GM21526 (cell line): ENCODE results near the gene MED8.

Experiments
- ATAC-seq: cut with Tn5 transposase; IDR thresholded peaks from one replicate; pipeline ENCODE4 v1.9.1; 2021; ENCODE audit warnings: moderate library complexity; ENCODE audit not compliant: unreplicated experiment, low FRiP score

MED8 gene

GRCh38 chr1:43340559-43340958 is 49.0 kb downstream of the MED8 start:
- ATAC-seq, result no peak

GRCh38 chr1:43339584-43340232 is 49.9 kb downstream of the MED8 start:
- no peak for ATAC-seq

GRCh38 chr1:43338001-43338400 is 51.6 kb downstream of the MED8 start:
- no peak for ATAC-seq

DNA sequence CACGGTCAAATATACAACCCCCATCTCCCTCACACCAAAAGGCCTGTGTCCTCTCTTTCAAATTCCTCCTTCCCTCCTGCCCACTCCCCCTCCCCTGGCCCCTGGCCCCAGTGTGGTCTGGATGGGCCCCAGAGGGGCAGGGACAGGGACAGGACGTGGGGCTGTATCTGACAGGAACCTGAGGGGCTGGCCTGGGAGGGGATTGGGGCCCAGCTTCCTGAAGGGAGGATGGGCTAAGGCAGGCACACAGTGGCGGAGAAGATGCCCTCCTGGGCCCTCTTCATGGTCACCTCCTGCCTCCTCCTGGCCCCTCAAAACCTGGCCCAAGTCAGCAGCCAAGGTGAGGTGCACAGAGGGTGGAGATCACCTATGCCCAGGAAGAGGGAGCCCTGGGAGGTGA is 52.0 kb downstream of the MED8 start, which contains the start of gene MPL:
MPL (plus strand) TSS at position 231 of the 400 bp plus-strand sequence; CDS start at position 262, 31 bp downstream.
- no peak for ATAC-seq

- ATAC-seq, result no peak
Observed at GRCh38 chr1:43334453-43335205, 55.0 kb downstream of the MED8 start.
